ENCODE results near the gene STUB1. TPM values are rescaled to one million over a fixed set of nuclear protein-coding genes. Genes with fewer than 3 reads are reported as not detected.
A peak's percentile ranks its signal among the peaks of the same experiment; 100 is the strongest.
"Not testable (repeated sequence)": the region's sequence is repeated elsewhere in the genome, so short reads cannot be mapped to it uniquely, and the experiment has no call there.

The STUB1 gene
- total and polyA plus RNA-seq, 2 donors (not counting 1 experiment from before 2014, with no cell fraction given) = 94.3 to 116 TPM

DNA sequence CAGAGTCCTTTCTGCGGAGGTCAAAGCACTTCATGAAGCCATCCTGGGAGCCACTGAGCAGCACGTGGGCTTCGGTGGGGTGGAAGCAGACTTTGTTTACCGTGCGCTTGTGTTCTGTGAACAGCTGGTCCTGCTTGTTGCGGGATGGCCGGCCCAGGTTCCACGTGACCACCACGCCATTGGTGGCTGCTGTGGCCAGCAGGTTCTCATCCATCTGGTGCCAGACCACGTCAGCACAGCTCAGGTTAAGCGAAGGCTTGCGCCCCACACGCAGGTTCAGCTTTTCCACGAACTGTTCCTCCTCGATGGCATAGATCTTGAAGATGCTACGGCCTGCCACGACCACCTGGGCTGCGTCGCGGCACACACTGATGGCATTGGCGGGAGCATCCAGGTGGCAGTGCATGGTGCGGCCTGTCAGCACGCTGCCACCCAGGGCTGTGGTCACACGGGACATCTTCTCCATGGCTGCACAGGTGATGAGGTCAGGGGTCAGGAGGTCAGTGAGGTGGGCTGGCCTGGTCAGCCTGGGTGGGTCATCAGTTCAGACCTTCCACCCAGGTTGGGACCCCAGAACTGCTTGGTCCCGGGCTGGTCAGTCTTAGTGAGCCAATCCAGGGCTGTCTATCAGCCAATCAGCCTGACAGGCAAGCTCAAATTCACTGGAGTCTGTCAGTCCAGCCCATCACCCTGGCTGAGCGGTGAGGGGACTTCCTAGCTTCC lies 9.1 kb downstream of the STUB1 start:
- POLR2A ChIA-PET = interaction anchor here (1.1 to 1.3 kb wide), 3 partner anchors 9 to 32 kb away, joined by 3 to 6 read pairs (median 4); partner anchors contain the start of genes ANTKMT and STUB1
- H3K4me3 ChIP-seq (ENCODE audit: control extremely low read depth in 1 of 5, extremely low read depth in 1 of 5, insufficient read depth in 1 of 5, low read depth in 2 of 5, low read length in 4 of 5) = peak overlapping the region; percentile 53 to 80 (median 75)

DNA sequence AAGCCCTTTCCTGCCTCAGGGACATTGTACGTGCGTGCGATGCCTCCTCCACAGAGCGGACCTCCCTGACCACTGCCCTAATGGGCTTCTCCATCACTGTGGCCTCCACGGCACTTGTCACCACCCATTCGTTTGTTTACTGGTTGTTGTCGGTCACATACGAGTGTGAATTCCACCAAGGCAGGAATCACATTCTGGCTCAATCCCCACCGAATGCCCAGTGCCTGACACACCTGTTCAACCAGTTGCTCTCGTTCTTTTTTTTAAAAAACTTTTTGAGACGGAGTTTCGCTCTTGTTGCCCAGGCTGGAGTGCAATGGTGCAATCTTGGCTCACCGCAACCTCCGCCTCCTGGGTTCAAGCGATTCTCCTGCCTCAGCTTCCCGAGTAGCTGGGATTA lies 11.0 kb downstream of the STUB1 start:
- H3K9ac ChIP-seq (ENCODE audit: low read length); POLR2A ChIA-PET; ATAC-seq (ENCODE audit: low read depth); intact Hi-C loops (cut with micrococcal nuclease); H3K9me3 Mint-ChIP-seq (ENCODE audit: insufficient read depth); H3K4me3 ChIP-seq (ENCODE audit: control extremely low read depth in 1 of 5, extremely low read depth in 1 of 5, insufficient read depth in 1 of 5, low read depth in 2 of 5, low read length in 4 of 5); H2AFZ ChIP-seq (ENCODE audit: insufficient read depth, low read depth, low read length, poor library complexity, severe bottlenecking); DNase-seq; H4K20me1 ChIP-seq (ENCODE audit: control insufficient read depth, insufficient read depth, low read length, poor library complexity, severe bottlenecking); H3K4me2 ChIP-seq (replicated peaks; ENCODE audit: low read depth, low read length, poor library complexity, severe bottlenecking); H3K36me3 ChIP-seq (replicated peaks in 1 of 2; ENCODE audit: control extremely low read depth in 1 of 2, control insufficient read depth in 1 of 2, extremely low read depth in 1 of 2, insufficient read depth in 2 of 2, low read length in 1 of 2); H3K27ac ChIP-seq (ENCODE audit: low read length in 2 of 2); CTCF ChIA-PET: not testable (repeated sequence)
- peaks cover 18% of the 10 kb centered on the region for H3K79me2 ChIP-seq (ENCODE audit: control insufficient read depth, insufficient read depth, low read length)
- peaks cover 36 to 40% of the 10 kb centered on the region in 2 donors for H3K4me1 ChIP-seq (ENCODE audit: control insufficient read depth in 2 of 2, insufficient read depth in 2 of 2, low read length in 2 of 2)
- H3K4me1 Mint-ChIP-seq = peaks cover 29% of the 10 kb centered on the region
- peak overlapping the region; percentile 85 for H3K27ac Mint-ChIP-seq
- 91% methylated on average over 14 of the region's 16 CpGs for WGBS (ENCODE audit: insufficient coverage)
- H3K4me3 Mint-ChIP-seq = peak overlapping the region; percentile 76
- peaks cover 12% of the 10 kb centered on the region for H3K27me3 Mint-ChIP-seq
- H3K9me3 ChIP-seq (ENCODE audit: control extremely low read depth in 1 of 3, control insufficient read depth in 2 of 3, insufficient read depth in 1 of 3, low read length in 2 of 3) = peaks cover 0 to 28% (median 0%) of the 10 kb centered on the region in 3 donors
- H3K27me3 ChIP-seq (replicated peaks in 1 of 4; ENCODE audit: control extremely low read depth in 1 of 4, control insufficient read depth in 3 of 4, insufficient read depth in 4 of 4, low read length in 3 of 4) = peaks cover 0 to 34% (median 12%) of the 10 kb centered on the region in 4 experiments

More for the DNA sequence above, 9.1 kb downstream of the STUB1 start:
- TF ChIP-seq EZH2 (IDR thresholded peaks at IDR 0.05; ENCODE audit: borderline replicate concordance, insufficient read depth, low read depth, low read length, poor library complexity, severe bottlenecking) = no peak
- TF ChIP-seq, protein P1, sequence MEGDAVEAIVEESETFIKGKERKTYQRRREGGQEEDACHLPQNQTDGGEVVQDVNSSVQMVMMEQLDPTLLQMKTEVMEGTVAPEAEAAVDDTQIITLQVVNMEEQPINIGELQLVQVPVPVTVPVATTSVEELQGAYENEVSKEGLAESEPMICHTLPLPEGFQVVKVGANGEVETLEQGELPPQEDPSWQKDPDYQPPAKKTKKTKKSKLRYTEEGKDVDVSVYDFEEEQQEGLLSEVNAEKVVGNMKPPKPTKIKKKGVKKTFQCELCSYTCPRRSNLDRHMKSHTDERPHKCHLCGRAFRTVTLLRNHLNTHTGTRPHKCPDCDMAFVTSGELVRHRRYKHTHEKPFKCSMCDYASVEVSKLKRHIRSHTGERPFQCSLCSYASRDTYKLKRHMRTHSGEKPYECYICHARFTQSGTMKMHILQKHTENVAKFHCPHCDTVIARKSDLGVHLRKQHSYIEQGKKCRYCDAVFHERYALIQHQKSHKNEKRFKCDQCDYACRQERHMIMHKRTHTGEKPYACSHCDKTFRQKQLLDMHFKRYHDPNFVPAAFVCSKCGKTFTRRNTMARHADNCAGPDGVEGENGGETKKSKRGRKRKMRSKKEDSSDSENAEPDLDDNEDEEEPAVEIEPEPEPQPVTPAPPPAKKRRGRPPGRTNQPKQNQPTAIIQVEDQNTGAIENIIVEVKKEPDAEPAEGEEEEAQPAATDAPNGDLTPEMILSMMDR (IDR thresholded peaks at IDR 0.05) = no peak
- H3K27me3 Mint-ChIP-seq = peaks cover 5% of the 10 kb centered on the region
- peaks cover 0 to 11% of the 10 kb centered on the region in 2 experiments for H3K36me3 ChIP-seq (replicated peaks in 1 of 2; ENCODE audit: control extremely low read depth in 1 of 2, control insufficient read depth in 1 of 2, extremely low read depth in 1 of 2, insufficient read depth in 2 of 2, low read length in 1 of 2)
- peak overlapping the region; percentile 92 for H3K27ac Mint-ChIP-seq
- WGBS (ENCODE audit: insufficient coverage) = 87% methylated on average over 26 of the region's 26 CpGs
- peak overlapping the region; percentile 63 to 91 for H3K27ac ChIP-seq (ENCODE audit: low read length in 2 of 2)
- intact Hi-C loops (cut with micrococcal nuclease) = no loop called here
- H3K4me1 Mint-ChIP-seq = peaks cover 24% of the 10 kb centered on the region
- H3K9me3 Mint-ChIP-seq (ENCODE audit: insufficient read depth) = no peaks in the 10 kb centered on the region
- peak overlapping the region; percentile 99 for H3K4me2 ChIP-seq (replicated peaks; ENCODE audit: low read depth, low read length, poor library complexity, severe bottlenecking)
- peaks cover 22% of the 10 kb centered on the region for H3K79me2 ChIP-seq (ENCODE audit: control insufficient read depth, insufficient read depth, low read length)
- H3K9ac ChIP-seq (ENCODE audit: low read length) = peak overlapping the region; percentile 96
- peaks cover 26 to 31% of the 10 kb centered on the region in 2 donors for H3K4me1 ChIP-seq (ENCODE audit: control insufficient read depth in 2 of 2, insufficient read depth in 2 of 2, low read length in 2 of 2)
- peaks cover 0 to 20% (median 0%) of the 10 kb centered on the region in 3 donors for H3K9me3 ChIP-seq (ENCODE audit: control extremely low read depth in 1 of 3, control insufficient read depth in 2 of 3, insufficient read depth in 1 of 3, low read length in 2 of 3)
- CTCF ChIA-PET = interaction anchor here (0.8 to 1.6 kb wide), 3 partner anchors 9 to 1315 kb away, joined by 3 to 7 read pairs (median 3); partner anchors contain the start of gene STUB1
- peak overlapping the region; percentile 88 for H2AFZ ChIP-seq (ENCODE audit: insufficient read depth, low read depth, low read length, poor library complexity, severe bottlenecking)
- ATAC-seq (ENCODE audit: low read depth) = no peak
- H3K4me3 Mint-ChIP-seq = peak overlapping the region; percentile 93
- DNase-seq = no peak
- peaks cover 4% of the 10 kb centered on the region for H4K20me1 ChIP-seq (ENCODE audit: control insufficient read depth, insufficient read depth, low read length, poor library complexity, severe bottlenecking)
- H3K27me3 ChIP-seq (replicated peaks in 1 of 4; ENCODE audit: control extremely low read depth in 1 of 4, control insufficient read depth in 3 of 4, insufficient read depth in 4 of 4, low read length in 3 of 4) = peaks cover 0 to 17% (median 4%) of the 10 kb centered on the region in 4 experiments

All from B cell (primary cell).